HEK293T (cell line): ENCODE data around the gene OR1M1.

Experiments used
- ELF4 ChIP-seq: fragments of 450-650 bp; IDR thresholded peaks from 2 replicates; pipeline ENCODE4 v1.6.1; 2017; ENCODE audit warnings: antibody characterized with exemption
- FOXK2 ChIP-seq: fragments of 450-650 bp; IDR thresholded peaks from 2 replicates; pipeline ENCODE4 v1.6.1; 2016; ENCODE audit warnings: mild to moderate bottlenecking
- FOXM1 ChIP-seq: fragments of 450-650 bp; IDR thresholded peaks from 2 replicates; pipeline ENCODE4 v1.6.1; 2017; ENCODE audit warnings: mild to moderate bottlenecking, borderline replicate concordance
- HDGF ChIP-seq: fragments of 450-650 bp; IDR thresholded peaks from 2 replicates; pipeline ENCODE4 v1.6.1; 2017; ENCODE audit warnings: antibody characterized with exemption, borderline replicate concordance
- LEF1 ChIP-seq: fragments of 450-650 bp; IDR thresholded peaks from 2 replicates; pipeline ENCODE4 v1.6.1; 2017; ENCODE audit warnings: mild to moderate bottlenecking, borderline replicate concordance
- NFRKB ChIP-seq: fragments of 450-650 bp; IDR thresholded peaks from 2 replicates; pipeline ENCODE4 v1.6.1; 2016; ENCODE audit warnings: mild to moderate bottlenecking, moderate library complexity
- PKNOX1 ChIP-seq: fragments of 450-650 bp; IDR thresholded peaks from 2 replicates; pipeline ENCODE4 v1.6.1; 2016
- SP1 ChIP-seq: fragments of 450-650 bp; IDR thresholded peaks from 2 replicates; pipeline ENCODE4 v1.6.1; 2017
- SUZ12 ChIP-seq: fragments of 450-650 bp; IDR thresholded peaks from 2 replicates; pipeline ENCODE4 v1.6.1; 2016; ENCODE audit warnings: mild to moderate bottlenecking
- TARDBP ChIP-seq: fragments of 450-650 bp; IDR thresholded peaks from 2 replicates; pipeline ENCODE4 v1.6.1; 2016
- ZNF384 ChIP-seq: fragments of 450-650 bp; IDR thresholded peaks from 2 replicates; pipeline ENCODE4 v1.6.1; 2016

- TF ChIP-seq ELF4 = no peak
- no peak for TF ChIP-seq SP1
- no peak for TF ChIP-seq NFRKB
- no peak for TF ChIP-seq TARDBP
- TF ChIP-seq FOXK2 = no peak
- TF ChIP-seq PKNOX1 = no peak
- TF ChIP-seq HDGF = no peak
- TF ChIP-seq ZNF384 = no peak
- TF ChIP-seq LEF1 = no peak
- TF ChIP-seq SUZ12 = no peak
- no peak for TF ChIP-seq FOXM1
These were observed 29.7 kb downstream of the OR1M1 start for GRCh38 chr19:9116547-9116946.
